Measurements from ENCODE around the gene MAP1LC3B2. TPM values are rescaled to one million over a fixed set of nuclear protein-coding genes. Genes with fewer than 3 reads are reported as not detected.

The MAP1LC3B2 gene
- total RNA-seq, 4 donors from 2014 or later = 1.1 to 2.5 TPM; not detected in 2

- no peak for TF ChIP-seq POLR2A (IDR thresholded peaks at IDR 0.05)
- TF ChIP-seq CTCF (IDR thresholded peaks at IDR 0.05) = no peak
- TF ChIP-seq EP300 (IDR thresholded peaks at IDR 0.05; ENCODE audit: low read depth) = no peak
- no peak for TF ChIP-seq POLR2AphosphoS5 (IDR thresholded peaks at IDR 0.05)
- Histone ChIP-seq H3K4me3 (no peak overlapping the region), H3K9me3 (no peaks in the 10 kb centered on the region), H3K36me3 (no peaks in the 10 kb centered on the region), H3K27ac (no peak overlapping the region), H3K4me1 (peaks cover 4 to 22% (median 16%) of the 10 kb centered on the region in 4 donors), H3K27me3 (no peaks in the 10 kb centered on the region)
- no peak for DNase-seq
- intact Hi-C loops (cut with DNase I; ENCODE audit: low total_unique reads) (loop anchor here (10.0 kb wide), 1 partner anchor 586 kb away; no protein-coding TSS in a partner anchor), in situ Hi-C loops (cut with MboI; ENCODE audit: low pct_ligation_motif_present in 1 of 4, low pct_unique_long_range_greater_than_20kb in 1 of 4, low sequenced_read_pairs in 3 of 4) (loop anchor here in 3 of 4 donors (5.0 to 25.0 kb wide), 3 partner anchors 589 to 614 kb away; no protein-coding TSS in a partner anchor)
- WGBS, 2 donors (ENCODE audit: low coverage in 1 of 2) = 87 to 90% methylated on average over 4 to 5 of the region's 5 CpGs
These were observed 42.1 kb downstream of the MAP1LC3B2 start for GRCh38 chr12:116600959-116601918.

GRCh38 chr12:116601933-116602810, 43.0 kb downstream of the MAP1LC3B2 start:
- intact Hi-C loops (cut with DNase I; ENCODE audit: low total_unique reads) (loop anchor here (10.0 kb wide), 1 partner anchor 587 kb away; no protein-coding TSS in a partner anchor), in situ Hi-C loops (cut with MboI; ENCODE audit: low pct_ligation_motif_present in 1 of 4, low pct_unique_long_range_greater_than_20kb in 1 of 4, low sequenced_read_pairs in 3 of 4) (loop anchor here in 3 of 4 donors (5.0 to 25.0 kb wide), 3 partner anchors 590 to 615 kb away; no protein-coding TSS in a partner anchor)
- H3K27me3 ChIP-seq = no peaks in the 10 kb centered on the region
- H3K36me3 ChIP-seq = no peaks in the 10 kb centered on the region
- DNase-seq = no peak
- no peaks in the 10 kb centered on the region for H3K9me3 ChIP-seq
- TF ChIP-seq POLR2AphosphoS5 (IDR thresholded peaks at IDR 0.05) = no peak
- no peak for TF ChIP-seq EP300 (IDR thresholded peaks at IDR 0.05; ENCODE audit: low read depth)
- no peak for TF ChIP-seq CTCF (IDR thresholded peaks at IDR 0.05)
- TF ChIP-seq POLR2A (IDR thresholded peaks at IDR 0.05) = no peak
- no peak overlapping the region for H3K4me3 ChIP-seq
- H3K4me1 ChIP-seq = peaks cover 4 to 22% (median 16%) of the 10 kb centered on the region in 4 donors
- WGBS, 2 donors (ENCODE audit: low coverage in 1 of 2) = 90 to 100% methylated on average over 4 to 7 of the region's 7 CpGs
- no peak overlapping the region for H3K27ac ChIP-seq

DNA sequence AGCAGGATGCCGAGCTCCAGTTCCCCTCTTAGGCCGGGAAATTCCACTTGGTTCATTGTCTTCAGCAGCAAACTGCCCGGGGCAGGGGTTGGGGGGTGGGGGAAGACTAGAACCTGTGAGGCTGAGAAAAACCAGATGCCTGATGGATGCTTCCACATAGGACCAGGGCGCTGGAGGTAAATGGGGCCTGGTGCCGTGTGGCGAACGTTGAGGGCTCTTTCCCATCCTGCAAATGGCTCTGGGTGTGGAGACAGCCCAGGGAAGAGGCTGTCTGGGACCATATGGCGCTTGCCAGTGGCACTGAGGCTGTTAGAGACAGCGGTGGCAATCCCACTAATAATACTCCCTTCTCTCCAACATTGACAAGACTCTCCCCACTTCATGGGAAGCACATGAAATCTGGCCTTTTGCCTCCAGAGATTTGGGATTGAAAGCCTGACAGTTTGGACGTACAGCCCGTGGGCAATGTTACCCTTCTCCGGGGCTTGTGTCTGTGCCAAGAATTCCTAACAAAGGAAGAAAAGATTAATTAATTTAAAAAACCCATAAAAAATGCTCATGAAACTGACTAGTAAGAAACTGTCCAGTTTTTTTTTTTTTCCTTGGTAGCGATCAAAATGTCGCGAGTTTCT, 44.5 kb downstream of the MAP1LC3B2 start:
- Histone ChIP-seq H3K4me1 (peaks cover 4 to 14% (median 12%) of the 10 kb centered on the region in 4 donors), H3K27ac (no peak overlapping the region), H3K36me3 (no peaks in the 10 kb centered on the region), H3K27me3 (no peaks in the 10 kb centered on the region), H3K9me3 (no peaks in the 10 kb centered on the region), H3K4me3 (no peak overlapping the region)
- in situ Hi-C loops (cut with MboI; ENCODE audit: low pct_ligation_motif_present in 1 of 4, low pct_unique_long_range_greater_than_20kb in 1 of 4, low sequenced_read_pairs in 3 of 4) = loop anchor here in 3 of 4 donors (5.0 to 25.0 kb wide), 3 partner anchors 591 to 616 kb away; no protein-coding TSS in a partner anchor
- WGBS, 2 donors (ENCODE audit: low coverage in 1 of 2) = 73 to 76% methylated on average over 10 to 15 of the region's 15 CpGs
- intact Hi-C loops (cut with DNase I; ENCODE audit: low total_unique reads) = loop anchor here (10.0 kb wide), 1 partner anchor 589 kb away; no protein-coding TSS in a partner anchor
- DNase-seq = no peak
- TF ChIP-seq EP300 (IDR thresholded peaks at IDR 0.05; ENCODE audit: low read depth) (no peak), POLR2AphosphoS5 (IDR thresholded peaks at IDR 0.05) (no peak), POLR2A (IDR thresholded peaks at IDR 0.05) (no peak), CTCF (IDR thresholded peaks at IDR 0.05) (no peak)
